Activated gamma-delta T cell treated with Interleukin-2 at 50 U/mL for 16 hours (primary cell): ENCODE results near the gene IL17RD.

Source experiments
- DNase-seq: peaks from one replicate; pipeline ENCODE4 v3.0.0-alpha.2; 2020

IL17RD gene

GRCh38 chr3:57064001-57064400, 101.2 kb downstream of the IL17RD start:
- no peak for DNase-seq

DNA sequence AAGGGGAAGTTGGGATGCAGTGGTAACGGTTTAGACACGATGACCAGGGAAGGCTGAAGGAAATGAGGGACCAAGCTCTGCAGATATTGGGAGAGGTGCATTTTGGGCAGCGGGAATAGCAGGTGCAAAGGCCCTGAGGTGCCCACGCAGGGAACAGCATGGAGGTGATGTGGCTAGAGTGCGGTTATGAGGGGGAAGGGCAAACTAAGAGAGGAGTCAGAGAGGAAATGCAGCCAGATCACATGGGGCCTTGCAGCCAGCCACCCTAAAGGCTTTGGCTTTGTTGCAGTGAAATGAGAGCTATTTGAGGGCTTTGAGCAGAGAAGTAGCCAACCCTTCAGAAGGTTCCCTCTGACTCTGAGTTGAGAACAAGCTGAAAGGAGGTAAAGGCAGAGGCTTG, 102.1 kb downstream of the IL17RD start:
- DNase-seq = no peak

GRCh38 chr3:57062101-57062631, 103.0 kb downstream of the IL17RD start:
- DNase-seq = no peak

DNA sequence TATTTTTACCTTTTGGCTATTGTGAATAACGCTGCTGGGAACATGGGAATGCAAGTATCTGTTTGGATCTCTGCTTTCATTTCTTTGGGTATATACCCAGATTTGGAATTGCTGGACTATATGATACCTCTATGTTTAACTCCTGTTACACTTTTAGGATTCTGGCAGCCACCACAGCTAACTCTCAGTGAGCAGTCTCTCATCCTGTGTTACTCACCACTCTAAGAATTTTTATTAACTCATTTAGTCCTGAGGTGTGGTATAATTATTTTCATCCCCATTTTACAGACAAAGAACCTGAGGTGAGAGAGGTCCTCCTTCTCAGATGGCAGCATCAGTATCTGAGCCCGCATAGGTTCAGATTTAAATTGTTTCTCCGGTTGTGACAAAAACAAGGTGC, 103.6 kb downstream of the IL17RD start:
- no peak for DNase-seq

DNA sequence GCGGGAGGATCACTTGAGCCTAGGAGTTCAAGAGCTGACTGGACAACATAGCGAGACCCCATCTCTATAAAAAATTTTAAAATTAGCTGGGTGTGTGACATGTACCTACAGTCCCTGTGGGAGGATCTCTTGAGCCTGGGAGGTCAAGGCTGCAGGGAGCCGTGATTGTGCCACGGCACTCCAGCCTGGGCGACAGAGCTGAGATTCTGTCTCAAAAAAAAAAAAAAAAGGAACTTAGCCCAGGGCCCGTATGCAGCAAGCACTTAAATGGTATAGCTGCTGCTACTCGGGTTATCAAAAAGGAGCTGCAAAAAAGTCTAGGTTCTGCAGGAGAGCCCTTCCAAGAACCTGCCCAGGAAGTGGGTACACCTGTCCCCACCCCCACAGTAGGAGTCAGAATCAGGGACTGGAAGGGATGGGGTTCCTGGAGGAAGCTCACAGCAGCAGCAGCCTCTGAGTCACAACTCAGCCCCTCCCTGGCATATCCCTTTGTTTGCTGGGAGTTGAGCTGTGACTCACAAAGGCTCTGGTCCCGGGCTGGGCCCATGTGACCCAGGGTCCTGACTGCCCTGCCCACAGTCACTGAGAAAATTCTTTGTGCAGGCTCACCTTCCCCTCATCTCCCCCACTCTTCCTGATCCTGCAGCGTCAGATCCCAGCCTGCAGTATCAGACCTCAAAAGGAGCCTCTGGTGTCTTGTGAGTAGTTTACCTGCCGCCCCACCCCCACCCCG, 104.9 kb downstream of the IL17RD start, which contains the start of gene SPATA12:
TSS of gene SPATA12 (plus strand) at position 576 of the 733 bp plus-strand sequence. CDS start 13,031 bp downstream, outside the sequence.
- DNase-seq = no peak

GRCh38 chr3:57059411-57059810, 105.7 kb downstream of the IL17RD start:
- no peak for DNase-seq

DNA sequence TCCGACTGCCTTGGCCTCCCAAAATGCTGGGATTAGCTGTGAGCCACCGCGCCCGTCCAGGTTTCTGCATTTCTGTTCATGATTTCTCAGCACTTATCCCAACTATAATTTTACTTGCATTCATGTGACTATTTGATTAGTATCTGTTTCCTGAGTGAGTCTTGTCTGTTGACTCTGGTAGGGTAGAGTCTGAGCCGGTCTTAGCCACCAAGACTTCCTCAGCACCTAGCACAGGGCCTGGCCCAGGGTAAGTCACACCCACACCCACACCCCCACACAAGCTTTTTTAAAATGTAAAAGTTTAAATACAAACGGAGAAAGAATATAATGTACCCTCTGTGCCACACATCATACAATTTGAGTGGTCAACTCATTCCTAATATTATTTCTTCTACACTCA, 107.8 kb downstream of the IL17RD start:
- DNase-seq = no peak

DNA sequence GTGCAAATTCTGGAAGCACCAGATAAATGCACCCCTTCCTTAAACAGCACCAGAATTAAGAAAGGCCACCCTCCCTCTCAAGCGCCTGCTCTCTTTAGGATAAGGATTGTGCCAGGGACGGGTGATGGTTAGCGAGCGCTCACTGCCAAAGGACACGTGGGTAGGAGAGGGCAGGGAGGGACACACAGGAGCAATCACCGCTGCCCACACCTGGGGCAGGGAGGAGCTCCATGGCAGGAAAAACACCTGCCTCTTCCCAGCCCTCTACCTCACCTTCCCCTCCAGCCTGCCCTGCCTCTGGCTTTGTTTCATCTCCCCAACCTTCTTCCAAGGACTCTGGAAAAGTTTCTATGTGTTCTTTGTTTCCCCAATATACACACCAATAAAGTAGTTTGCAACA, 112.0 kb downstream of the IL17RD start:
- no peak for DNase-seq

DNA sequence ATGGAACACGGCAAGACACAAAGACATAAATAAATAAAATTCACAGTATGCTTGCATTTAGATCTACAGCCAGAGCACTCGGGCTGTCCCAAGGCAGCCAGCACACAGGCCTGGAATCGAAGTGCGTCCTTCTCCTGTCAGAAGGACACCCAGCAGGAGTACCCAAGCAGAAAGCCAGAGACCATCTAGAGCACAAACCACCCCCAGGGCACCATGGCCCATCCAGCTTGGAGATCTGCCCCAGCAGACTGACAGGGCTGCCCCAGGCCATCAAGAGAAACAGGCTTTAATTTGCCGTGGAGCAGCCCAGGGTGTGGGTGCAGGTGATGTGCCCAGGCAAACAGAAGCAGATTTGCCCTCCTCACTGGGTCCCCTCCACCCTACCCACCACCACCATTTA, 112.5 kb downstream of the IL17RD start:
- DNase-seq = no peak

DNA sequence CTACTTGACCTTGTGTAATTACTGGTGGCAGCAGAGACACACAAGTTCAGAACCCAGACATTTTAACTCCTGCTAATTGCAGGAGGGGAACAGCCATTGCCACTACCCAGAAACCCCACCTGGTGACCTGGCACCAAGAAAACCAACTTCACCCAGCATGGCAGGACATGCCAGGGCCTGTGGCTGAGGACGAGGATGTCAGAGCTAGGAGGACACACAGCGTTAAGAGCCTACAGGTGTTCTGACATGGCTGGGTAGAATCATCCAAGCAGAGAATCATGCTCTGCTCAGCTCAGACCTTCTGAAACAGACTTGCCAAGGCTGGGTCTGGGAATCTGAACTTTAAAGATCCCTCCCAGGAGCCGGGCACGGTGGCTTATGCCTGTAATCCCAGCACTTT, 116.4 kb downstream of the IL17RD start:
- no peak for DNase-seq

DNA sequence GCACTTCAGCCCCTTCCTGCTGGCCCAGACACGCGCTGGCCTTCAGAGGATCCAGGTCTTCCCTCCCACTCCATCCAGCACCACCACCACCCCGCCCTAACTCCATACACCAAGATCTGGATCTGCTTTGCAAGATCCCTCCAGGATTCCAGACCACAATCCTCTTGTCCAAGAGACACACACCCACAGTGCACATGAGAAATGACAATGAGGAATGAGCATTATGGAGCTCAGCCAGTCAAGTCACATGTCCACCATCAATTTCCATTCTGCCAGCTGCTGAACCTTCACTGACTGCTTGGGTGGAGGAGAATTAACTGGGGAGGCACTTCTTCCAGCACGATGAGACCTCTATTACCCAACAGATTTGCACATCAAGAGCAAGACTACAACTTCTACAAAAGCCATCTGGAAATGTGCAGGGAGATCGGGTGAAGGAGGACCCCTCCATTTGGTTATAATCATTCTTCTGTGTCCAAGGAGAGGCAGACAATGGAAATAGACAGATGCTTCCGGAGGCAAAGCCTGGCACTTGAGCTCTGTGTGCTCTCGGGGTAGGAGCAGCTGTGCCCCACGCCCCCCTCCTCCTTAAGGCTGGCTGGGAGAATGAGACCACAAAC, 117.0 kb downstream of the IL17RD start:
- DNase-seq = no peak

- DNase-seq = no peak
Observed at GRCh38 chr3:57046101-57046765, 118.9 kb downstream of the IL17RD start.

DNA sequence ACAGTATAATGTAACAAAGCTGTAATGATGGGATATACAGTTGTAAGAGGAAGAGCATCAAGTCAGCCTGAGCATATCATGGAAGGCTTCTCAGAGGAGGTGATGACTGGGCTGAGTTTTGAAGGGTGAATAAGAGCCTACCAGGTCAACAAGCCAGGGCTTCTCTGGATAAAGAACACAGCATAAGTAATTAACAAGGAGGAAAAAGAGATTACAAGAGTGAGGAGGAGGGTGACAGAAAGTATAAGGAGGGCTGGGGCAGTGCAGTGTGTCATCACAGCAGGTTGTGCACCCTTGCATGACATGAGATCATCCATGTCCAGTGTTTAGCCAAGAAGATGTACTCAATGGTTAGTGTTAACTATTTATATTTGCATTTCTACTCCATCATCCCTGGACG, 121.6 kb downstream of the IL17RD start:
- no peak for DNase-seq

DNA sequence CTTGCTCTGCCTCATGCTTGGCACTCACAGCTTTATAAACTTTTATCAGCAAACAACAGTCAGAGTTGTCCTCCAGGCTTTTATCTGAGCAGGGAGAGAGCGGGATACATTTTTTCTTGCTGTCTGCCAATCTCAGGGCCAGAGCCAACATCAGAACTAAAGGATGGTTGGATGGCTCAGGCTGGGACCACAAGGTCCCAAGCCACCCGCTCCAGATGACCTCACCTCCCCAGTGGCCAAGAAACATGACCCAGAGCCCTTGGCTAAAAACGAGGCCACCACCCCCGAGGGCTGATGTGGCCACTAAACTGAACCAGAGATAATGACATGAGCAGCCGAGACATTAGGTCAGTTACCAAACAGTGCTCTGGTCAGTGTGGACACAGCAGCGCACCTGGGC, 123.5 kb downstream of the IL17RD start:
- DNase-seq = no peak
